OCI-LY1 (cell line): ENCODE measurements around the gene NDUFAF2.

Source experiments
- CTCF ChIP-seq: fragments of 200-600 bp; sonication (generic), shearing (Covaris generic); IDR thresholded peaks from 2 replicates; pipeline ENCODE4 v1.5.1; 2017; ENCODE audit warnings: mild to moderate bottlenecking, antibody characterized with exemption, low read length, moderate library complexity, mixed read lengths
- EZH2 ChIP-seq: fragments of 200-600 bp; sonication (generic), shearing (Covaris generic); IDR thresholded peaks from 2 replicates; pipeline ENCODE4 v1.8.0; 2017; ENCODE audit warnings: borderline replicate concordance, mixed run types, mild to moderate bottlenecking, antibody characterized with exemption, low read length, moderate library complexity, mixed read lengths

DNA sequence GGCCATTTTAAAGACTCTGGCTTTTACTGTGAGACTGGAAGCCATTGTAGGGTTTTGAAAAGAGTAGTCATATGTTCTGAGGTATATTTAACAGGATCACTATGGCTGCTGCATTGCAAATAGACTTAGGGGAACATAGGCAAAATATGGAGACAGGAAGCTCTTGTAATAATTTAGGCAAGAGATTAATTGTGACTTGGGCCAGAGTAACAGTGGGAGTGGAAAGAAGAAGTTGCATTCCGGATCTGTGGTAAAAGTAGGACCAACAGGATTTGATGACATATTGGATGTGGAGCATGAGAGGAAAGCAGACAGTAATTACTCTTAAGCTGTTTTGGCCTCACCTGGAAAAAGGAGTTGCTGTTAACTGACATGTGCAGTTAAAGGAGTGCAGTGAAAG, 131.6 kb downstream of the NDUFAF2 start:
- TF ChIP-seq CTCF (no peak), EZH2 (no peak)
